ENCODE measurements around the gene FGF14. TPM values are rescaled to one million over a fixed set of nuclear protein-coding genes. Genes with fewer than 3 reads are reported as not detected.

The FGF14 gene
- total and polyA plus RNA-seq, 3 donors from 2014 or later = 0.56 to 4.5 (median 1.7) TPM

- H3K27me3 ChIP-seq = no peaks in the 10 kb centered on the region
- H3K27ac ChIP-seq = no peak overlapping the region
- H3K4me3 ChIP-seq = peak overlapping the region; percentile 37 to 54
- WGBS, 2 donors = 2% methylated on average over 31 to 50 of the region's 58 CpGs
- H3K36me3 ChIP-seq (ENCODE audit: low read depth, missing control alignments) = no peaks in the 10 kb centered on the region
- TF ChIP-seq CTCF (IDR thresholded peaks at IDR 0.05) (no peak), POLR2A (IDR thresholded peaks at IDR 0.05) (no peak)
- DNase-seq = peak; percentile 14
- H3K9me3 ChIP-seq = no peaks in the 10 kb centered on the region
- H3K4me1 ChIP-seq = peaks cover 19% of the 10 kb centered on the region
- intact Hi-C loops (cut with DNase I; ENCODE audit: low total_unique reads) = no loop called here
These were observed 1.8 kb downstream of the FGF14 start for GRCh38 chr13:102399791-102400674.

GRCh38 chr13:102395939-102396338, 5.9 kb downstream of the FGF14 start:
- H3K27ac ChIP-seq = no peak overlapping the region
- H3K4me3 ChIP-seq = no peak overlapping the region
- H3K4me1 ChIP-seq = peaks cover 14% of the 10 kb centered on the region
- no peak for TF ChIP-seq POLR2A (IDR thresholded peaks at IDR 0.05)
- no peak for TF ChIP-seq CTCF (IDR thresholded peaks at IDR 0.05)
- H3K36me3 ChIP-seq (ENCODE audit: low read depth, missing control alignments) = no peaks in the 10 kb centered on the region
- no peaks in the 10 kb centered on the region for H3K27me3 ChIP-seq
- H3K9me3 ChIP-seq = no peaks in the 10 kb centered on the region
- WGBS, 2 donors = 68 to 77% methylated on average over 2 of the region's 2 CpGs
- intact Hi-C loops (cut with DNase I; ENCODE audit: low total_unique reads) = no loop called here
- DNase-seq = no peak

GRCh38 chr13:102395174-102395573, 6.7 kb downstream of the FGF14 start:
- Histone ChIP-seq H3K27ac (peak overlapping the region; percentile 78 to 90), H3K9me3 (no peaks in the 10 kb centered on the region), H3K36me3 (ENCODE audit: low read depth, missing control alignments) (no peaks in the 10 kb centered on the region), H3K4me3 (peak overlapping the region; percentile 85 to 87), H3K27me3 (no peaks in the 10 kb centered on the region), H3K4me1 (peaks cover 7% of the 10 kb centered on the region)
- intact Hi-C loops (cut with DNase I; ENCODE audit: low total_unique reads) = no loop called here
- TF ChIP-seq CTCF (IDR thresholded peaks at IDR 0.05) = no peak
- no peak for TF ChIP-seq POLR2A (IDR thresholded peaks at IDR 0.05)
- no peak for DNase-seq
- 57 to 65% methylated on average over 10 of the region's 10 CpGs for WGBS, 2 donors

- 1 to 4% methylated on average over 10 to 71 of the region's 72 CpGs for WGBS, 2 donors
- no peaks in the 10 kb centered on the region for H3K4me1 ChIP-seq
- peak overlapping the region; percentile 78 to 90 for H3K27ac ChIP-seq
- H3K9me3 ChIP-seq = no peaks in the 10 kb centered on the region
- no peak for TF ChIP-seq POLR2A (IDR thresholded peaks at IDR 0.05)
- peak in 1 of 3 experiments; percentile 2 for TF ChIP-seq CTCF (IDR thresholded peaks at IDR 0.05)
- H3K36me3 ChIP-seq (ENCODE audit: low read depth, missing control alignments) = no peaks in the 10 kb centered on the region
- H3K27me3 ChIP-seq = no peaks in the 10 kb centered on the region
- intact Hi-C loops (cut with DNase I; ENCODE audit: low total_unique reads) = no loop called here
- H3K4me3 ChIP-seq = peak overlapping the region; percentile 85 to 87
- DNase-seq = peak; percentile 94
These were observed 7.4 kb downstream of the FGF14 start for GRCh38 chr13:102394158-102395053.
